HK-2 (cell line): ENCODE results near the gene DISP3.

Experiments used
- DNase-seq: peaks from one replicate; pipeline ENCODE4 v3.0.0-alpha.2; 2018; ENCODE audit not compliant: unreplicated experiment

Gene DISP3

DNA sequence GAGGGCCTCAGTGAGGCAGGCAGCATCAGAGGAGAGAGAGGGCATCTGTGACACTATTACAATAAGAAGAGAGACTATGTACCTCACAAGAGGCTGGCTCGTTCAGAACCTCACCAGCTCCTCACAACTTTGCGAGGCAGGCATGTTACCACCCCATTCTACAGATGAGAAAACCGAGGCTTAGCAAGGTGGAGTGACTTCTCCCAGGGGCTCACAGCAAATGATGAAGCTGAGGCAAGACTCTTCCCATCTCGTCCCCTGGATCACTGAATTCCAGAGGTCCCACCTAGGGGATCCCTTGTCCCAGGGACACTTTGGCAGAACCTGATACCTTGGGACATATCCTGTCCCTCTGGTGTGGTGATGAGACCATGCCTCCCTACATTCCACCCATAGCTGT is 64.4 kb downstream of the DISP3 start:
- DNase-seq: no peak

DNA sequence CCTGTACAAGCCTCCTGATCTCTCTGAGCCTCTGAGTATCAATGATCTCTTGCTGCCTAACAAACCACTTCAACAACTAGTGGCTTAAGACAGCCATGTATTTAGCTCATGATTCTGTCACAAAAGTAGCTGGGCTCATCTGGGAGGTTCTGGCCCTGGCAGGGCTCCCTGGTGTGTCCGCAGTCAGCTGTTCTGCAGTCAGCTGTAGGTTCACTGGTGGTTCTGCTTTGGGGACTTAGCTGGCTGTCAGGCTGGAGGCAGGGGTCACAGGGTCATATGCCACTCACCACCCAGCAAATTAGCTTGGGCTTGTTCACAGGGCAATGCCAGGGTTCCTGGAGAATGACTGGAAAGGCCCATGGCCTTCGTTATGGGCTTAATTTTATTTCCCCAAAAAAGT is 64.8 kb downstream of the DISP3 start:
- no peak for DNase-seq

DNA sequence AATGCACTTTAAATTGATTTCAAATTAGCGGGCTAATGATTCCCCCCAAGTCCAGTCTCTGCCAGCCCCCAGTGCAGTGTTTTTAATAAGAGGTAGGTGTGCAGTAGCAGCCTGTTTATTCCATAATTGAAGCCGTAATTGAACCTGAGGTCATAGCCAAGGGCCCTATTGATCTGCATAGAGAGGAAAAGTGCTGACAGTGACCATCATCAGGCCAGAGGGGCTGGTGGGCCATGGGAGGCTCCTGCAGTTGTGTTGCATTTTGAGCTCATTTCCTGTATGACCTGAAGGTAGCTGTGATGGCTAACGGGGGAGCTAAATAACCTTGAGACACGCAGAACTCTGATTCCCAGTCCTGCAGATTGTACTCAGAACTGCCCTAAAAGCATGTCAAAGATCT is 67.5 kb downstream of the DISP3 start:
- DNase-seq: no peak

DNA sequence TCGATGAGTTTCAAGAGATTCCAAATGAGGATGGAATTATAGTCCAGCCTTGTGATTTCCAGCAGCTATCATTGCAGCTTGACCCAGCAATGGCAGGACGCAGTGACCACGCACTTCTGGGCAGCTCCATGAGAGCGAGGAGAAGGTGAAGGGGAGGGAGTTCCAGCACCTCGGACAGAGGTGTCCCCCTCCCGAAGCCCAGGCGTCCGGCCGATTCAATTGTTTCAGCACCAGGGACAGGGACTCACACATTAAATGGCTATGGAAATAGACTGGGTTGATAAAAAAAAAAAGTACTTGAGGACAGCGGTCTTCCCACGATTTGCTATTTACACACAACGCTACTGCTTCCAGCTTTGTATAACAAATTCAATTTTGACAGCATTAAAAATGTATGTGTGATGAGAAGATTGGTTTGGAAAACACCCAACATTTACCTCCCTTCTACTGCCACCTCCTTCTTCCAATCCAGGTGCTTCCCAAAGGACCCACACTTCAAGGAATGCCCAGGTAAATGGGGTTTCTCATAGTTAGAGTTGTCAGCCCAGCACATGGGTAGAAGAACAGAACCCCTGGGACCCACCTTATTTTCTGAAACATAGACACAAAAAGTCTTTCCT is 71.8 kb downstream of the DISP3 start:
- DNase-seq: peak; percentile 63

DNA sequence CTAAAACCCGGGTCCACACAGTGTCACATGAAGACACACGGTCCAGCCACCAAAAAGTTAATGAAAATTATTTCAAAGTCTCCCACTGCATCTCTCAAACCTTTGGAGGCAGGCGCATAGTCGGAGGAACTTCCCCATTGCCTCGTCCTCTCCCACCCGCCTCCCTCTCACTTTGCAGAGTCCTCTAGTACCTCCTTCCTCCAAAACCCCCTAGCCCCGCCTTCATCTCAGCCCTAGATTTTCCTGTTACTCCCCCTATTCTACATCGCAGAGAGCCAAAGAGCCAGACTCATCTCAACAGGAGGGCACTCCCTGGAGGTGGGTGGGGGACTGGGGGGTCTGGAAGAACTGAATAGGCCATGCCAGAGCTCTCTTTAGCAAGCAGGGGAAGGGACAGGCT is 79.3 kb downstream of the DISP3 start:
- no peak for DNase-seq

DNA sequence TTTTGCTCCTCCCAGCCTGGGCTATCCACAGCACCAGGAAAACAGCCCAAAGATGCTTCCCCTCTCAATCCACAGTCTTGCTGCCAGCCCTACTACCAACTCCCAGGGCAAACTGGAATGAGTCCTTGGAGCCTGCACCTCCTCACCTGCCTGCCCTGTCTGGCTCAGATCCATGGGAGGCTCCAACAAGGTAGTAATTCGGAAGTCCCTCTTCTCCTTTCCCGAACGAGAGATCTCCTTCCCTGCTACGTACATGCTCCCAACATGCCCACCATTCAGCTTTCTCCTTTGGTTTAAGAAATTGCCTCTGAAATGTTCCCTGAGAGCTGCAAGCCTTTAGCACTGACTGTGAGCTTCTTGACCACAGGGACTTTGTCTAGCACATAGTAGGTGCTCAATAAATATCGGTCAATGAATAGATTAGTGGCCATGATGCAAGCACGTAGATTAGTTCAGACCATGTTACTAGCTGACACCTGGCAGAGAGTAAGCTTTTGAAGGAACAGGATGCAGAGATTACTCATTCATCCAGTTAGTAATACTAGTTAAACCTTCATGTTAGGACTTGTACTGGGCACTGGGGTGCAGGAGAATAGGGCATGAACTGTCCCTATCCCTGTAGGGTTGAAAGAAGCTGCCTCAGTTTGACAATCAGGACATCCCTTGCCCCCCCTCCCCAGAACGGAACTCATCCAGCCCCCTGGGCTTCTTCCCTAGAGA is 80.1 kb downstream of the DISP3 start:
- DNase-seq: no peak

DNA sequence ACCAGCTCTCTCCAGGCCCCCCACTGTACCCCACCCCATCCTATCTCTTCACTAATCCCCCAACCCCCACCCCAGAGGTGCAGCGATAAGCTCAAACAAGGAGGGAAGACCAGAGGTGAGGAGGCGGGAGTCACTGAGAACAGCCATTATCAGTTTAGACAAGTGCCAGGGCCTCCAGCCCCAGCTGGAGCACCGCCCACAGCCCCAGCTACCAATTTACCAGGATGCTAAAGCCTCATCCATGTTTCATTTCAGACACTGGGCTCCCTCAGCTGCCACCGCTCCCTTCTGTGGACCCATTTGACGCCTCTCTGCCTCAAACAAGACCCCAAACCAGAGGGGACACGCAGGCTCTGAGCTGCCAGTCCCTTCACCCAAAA is 80.6 kb downstream of the DISP3 start:
- no peak for DNase-seq

DNA sequence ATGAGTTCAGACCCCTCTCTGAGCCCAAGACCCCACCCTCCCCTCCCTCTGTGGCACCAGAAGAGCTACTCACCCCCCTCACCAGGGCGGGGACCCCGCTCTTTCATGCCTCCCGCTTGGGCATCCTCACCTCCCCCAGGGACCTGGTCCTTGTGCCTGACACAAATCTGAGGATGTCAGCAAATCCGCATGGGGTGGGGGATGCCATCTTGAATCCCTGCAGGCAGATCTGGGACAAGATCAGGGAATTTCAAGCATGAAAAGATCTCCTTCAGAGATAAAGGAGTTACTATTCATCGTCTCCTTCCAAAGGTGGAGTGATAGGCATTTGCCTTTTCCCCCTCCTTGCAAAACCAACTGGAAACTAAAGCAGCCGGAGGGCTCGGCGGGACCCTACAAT is 81.1 kb downstream of the DISP3 start:
- DNase-seq: no peak

DNA sequence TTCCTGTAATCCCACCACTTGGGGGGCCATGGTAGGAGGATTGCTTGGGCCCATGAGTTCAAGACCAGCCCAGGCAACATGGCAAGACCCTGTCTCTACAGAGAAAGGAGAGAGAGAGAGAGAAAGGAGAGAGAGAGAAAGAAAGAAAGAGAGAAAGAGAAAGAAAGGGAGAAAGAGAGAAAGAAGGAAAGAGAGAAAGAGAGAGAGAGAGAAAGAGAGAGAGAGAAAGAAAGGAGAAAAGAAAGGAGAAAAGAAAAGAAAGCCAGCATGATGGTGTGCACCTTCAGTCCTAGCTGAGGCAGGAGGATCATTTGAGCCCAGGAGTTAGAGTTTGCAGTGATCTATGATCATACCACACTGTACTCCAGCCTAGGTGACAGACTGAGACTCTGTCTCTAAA is 82.8 kb downstream of the DISP3 start:
- no peak for DNase-seq

DNA sequence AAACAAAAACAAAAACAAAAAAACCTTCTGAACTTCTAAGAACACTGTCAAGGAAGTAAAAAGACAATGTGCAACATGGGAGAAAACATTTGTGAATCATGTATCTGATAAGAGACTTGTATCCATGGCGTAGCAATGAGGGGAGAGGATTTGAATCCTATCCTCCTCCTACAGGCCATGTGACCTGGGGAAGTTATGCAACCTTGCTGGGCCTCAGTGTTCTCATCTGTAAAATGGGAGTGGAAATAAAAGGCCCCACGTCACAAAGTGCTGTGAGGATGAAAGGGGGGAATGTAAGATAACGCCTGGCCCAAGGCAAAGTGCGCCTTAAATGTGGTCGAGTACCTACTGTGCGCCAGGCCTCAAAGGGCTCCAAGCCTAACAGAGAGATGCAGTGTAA is 83.7 kb downstream of the DISP3 start:
- no peak for DNase-seq

DNA sequence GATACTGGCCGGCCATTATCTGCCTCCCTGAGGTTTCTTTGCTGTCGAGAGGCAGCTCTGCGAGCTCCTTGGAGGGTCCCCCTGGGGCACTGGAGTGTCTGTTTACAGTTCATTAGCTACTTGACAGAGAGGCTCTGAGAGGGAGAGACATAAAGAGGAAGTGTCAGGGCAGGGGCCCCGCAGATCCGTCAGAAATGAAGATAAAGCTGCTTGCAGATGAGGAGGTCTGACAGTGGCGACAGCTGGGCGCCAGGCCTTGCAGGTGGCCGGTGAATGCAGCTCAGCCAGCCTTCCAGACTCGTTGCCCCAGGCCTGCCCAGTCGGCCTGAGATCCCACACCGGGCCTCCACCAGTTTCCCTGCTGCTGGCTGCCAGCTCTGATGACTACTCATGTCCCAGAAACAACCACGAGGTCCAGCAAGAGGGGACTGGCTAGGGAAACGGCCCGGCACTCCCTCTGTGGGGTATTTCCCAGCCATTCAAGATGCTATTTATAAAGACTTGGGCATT is 84.7 kb downstream of the DISP3 start:
- DNase-seq: peak; percentile 17

DNA sequence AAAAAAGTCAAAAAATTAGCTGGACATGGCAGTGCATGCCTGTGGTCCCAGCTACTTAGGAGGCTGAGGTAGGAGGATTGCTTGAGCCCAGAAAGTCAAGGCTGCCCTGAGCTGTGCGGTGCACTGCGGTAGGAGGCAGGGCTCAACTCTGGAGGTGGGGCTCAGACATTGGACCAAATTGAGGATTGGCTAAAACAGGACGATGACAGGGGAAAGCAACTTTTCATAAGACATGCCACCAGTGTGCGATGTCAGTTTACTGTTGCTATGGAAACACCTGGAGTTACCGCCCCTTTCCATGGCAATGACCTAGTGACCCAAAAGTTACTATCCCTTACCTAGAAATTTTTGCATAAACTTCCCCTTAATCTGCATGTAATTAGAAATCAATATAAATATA is 85.3 kb downstream of the DISP3 start:
- no peak for DNase-seq

DNA sequence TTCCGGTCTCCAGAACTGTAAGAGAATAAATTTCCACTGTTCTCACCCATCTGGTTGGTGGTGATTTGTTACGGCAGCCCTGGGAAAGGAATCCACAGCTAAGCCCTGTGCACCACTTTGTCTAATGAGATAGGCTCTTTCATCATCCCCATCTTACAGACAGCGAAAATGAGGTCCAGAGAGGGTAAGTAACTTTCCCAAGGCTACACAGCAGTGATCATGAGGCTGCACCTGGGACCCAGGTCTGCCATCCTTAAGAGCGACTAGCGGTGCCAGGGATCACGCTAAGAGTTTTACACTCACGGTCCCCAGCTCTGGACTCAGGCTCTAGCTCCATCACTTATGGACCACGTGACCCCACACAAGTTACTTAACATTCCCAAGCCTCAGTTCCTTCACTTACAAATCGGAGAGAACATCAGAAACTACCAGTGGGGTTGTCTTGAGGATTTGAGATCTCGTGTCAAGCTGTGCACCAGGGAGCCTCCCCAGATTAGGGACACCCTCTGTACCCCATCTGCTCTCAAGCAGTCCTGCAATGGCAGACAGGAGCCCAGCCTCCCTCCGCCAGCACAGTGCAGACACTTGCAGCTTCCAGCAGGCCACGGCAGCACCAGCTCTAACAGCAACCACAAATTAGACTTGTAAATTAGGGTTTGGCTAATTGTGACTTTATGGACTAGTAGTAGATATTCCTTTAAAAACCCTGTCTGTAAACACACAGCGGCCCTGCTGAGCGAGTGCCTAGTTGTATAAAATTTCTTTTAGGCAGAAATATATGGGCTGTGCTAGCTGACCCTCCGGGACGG is 87.3 kb downstream of the DISP3 start:
- DNase-seq: no peak

DNA sequence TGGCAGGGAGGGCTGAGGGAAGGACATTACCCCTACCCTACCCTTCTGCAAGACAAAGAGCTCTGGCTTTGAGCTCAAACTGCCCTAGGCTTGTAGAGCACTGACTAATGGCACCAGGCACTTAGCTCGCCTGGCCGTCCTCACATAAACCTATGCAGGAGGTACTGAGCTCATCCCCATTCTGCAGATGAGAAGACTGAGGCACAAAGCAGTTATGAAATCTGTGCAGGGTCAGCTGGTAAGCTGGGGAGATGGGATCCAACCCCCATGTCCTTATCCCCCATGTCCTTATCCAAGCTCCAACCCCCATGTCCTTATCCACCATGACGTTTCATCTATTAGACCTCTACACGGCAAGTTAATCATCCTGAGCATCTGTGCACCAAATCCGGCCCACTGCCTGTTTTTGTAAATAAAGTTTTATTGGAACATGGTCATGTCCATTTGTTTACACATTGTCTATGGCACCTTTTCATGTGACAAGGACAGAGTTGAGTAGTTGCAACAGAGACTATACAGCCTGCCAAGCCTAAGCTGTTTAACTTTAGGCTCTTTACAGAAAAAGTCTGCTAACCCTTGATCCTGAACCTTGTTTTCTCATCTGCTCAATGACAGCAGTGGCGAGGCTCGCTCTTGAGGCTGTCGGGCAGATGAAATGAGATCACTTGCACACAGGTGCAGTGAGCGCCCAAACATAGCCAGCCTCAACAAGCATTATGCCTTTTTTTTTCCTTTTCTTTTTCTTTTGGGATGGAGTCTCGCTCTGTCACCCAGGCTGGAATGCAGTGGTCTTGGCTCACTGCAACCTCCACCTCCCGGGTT is 88.5 kb downstream of the DISP3 start:
- no peak for DNase-seq

DNA sequence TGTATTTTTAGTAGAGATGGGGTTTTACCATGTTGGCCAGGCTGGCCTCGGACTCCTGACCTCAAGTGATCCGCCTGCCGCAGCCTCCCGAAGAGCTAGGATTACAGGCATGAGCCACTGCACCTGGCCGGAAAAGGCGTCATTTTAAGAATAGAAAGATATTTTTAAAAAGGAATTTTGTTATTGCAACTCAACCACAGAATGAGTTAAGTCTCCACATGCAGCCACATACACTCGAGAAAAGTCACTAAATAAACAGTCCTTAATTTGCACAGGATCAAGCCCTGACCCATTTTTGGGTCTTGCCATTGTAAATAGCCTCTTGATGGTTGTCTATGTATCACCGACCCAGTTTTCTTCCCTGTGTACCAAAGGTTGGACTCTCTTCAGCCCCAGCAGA is 89.7 kb downstream of the DISP3 start:
- no peak for DNase-seq

DNA sequence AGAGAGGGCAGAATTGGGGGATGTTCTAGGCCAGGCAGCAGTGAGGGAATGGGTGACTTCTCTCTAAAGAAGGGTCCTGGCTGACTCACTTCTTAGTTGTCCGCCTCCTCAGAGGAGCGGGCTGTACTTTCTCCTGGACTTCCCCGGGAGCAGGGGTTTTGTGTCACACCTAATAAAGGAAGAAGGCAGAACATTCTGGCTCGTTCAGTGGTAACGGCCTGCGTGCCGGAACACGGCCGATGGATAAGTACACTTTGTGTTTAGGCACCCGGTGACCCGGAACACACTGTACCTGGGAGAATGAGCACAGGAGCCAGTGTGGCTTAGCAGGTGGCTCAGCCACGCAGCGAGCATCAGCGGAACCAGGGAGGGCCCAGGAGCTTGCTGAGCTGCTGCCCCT is 90.6 kb downstream of the DISP3 start:
- no peak for DNase-seq

DNA sequence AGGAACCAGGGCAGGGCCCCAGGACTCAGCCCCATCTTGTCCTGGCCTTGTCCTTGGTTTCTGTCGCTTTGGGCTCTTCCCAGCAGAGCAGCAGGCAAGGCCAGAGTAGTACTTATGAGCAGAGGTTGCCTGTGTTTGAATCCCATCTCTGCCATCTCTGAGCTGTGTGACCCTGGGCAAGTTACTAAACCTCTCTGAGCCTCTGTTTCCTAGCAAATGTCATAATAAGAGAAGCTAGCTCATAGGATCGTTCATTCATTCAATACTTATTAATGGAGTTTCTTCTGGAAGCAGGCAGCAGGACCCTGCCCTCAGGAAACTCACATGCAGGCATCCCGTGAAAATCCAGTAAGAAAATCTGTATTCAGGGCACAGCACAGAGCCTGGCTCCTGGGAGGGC is 91.0 kb downstream of the DISP3 start:
- DNase-seq: no peak

DNA sequence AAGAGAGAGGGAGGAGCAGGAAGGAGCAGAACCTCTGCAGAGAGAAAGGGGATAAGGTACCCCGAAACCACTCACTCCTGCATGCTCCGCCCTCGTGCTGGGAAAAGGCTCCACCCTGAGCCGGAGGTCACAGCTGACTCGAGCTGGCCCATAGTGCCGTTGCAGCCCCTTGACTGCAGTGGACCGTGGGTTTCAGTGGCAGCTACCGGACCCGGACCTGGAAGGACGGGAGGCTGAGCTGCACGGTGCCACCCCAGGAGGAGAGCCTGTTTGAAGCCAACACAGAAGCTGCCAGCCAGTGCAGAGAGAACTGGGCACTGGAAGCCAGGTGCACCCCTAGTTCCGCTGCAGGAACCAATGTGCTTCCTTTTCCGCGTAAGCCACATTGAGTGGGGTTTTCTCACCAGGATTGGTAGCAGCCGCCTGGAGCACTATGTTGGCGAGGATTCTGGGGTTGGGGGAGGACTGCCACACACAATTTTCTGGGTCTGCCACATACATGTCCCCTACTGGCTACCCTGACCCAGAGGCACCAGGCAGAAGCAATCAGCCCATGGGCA is 91.9 kb downstream of the DISP3 start:
- no peak for DNase-seq

DNA sequence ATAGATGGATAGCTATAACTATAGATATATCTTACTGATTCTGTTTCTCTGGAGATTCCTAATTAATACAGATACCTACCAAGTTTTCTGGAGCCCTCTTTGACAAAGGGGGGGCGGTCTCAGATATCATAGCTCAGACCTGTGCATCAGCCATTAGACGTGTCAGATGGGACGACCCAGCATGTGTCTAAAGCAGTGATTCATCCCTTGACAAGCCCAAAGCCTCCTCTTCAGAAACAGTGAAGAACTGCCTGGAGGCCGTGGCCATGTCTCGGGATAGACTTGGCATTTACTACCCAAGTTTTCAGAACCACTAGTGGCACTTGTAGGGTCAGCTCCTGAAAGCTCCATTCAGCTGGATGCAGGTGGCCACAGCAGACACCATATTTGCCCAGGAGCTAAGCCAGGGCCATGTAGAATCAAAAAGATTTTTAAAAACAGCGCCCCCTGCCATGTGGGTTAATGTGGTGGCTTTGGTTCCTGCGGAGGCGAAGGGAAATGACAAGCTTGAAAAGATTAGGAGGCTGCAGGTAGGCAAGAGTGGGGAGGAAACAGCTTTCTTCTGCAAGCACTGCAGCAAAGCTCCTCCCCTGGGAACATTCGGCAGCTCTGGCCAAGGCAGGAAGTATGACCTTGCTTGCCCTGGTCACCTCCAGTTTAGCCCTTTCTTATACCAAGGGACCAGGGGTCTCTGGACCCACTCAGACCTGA is 93.1 kb downstream of the DISP3 start:
- DNase-seq: no peak

DNA sequence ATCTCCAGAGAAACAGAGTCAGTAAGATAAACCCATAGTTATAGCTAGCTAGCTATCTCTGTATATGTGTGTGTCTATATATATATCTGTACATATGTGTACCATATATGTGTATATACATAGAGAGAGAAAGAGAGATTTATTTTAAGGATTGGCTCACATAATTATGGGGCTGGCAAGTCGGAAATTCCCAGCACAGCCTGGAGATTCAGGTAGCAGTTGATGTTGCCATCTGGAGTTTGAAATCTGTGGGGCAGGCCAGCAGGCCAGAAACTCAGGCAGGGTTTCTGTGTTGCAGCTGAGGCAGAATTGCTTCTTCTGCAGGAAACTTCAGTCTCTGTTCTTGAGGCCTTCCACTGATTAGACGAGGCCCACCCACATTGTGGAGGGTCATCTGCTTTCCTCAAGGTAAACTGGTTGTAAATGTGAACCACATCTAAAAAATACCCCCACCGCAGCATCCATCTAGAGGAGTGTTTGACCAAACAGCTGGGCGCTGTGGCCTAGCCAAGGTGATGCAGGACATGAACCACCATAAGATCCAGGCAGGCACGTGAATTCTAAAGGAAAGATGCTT is 94.2 kb downstream of the DISP3 start:
- DNase-seq: no peak

DNA sequence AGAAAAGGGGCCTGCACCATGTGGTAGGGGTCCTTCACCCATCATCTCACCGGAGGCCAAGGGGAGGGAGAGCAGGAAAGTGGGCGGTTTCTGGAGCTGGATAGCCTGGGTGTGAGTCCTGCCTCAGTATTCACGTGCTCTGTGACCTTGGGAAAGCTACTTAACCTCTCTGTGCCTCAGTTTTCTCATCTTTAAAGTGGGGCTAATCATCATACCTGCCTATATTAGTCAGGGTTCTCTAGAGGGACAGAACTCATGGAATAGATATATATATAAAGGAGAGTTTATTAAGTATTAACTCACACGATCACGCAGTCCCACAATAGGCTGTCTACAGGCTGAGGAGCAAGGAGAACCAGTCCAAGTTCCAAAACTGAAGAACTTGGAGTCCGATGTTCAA is 96.6 kb downstream of the DISP3 start:
- DNase-seq: no peak
